ENCODE data around the gene CSTPP1. TPM values are rescaled to one million over a fixed set of nuclear protein-coding genes. Genes with fewer than 3 reads are reported as not detected.
"Not testable (repeated sequence)": the region's sequence is repeated elsewhere in the genome, so short reads cannot be mapped to it uniquely, and the experiment has no call there.

Gene CSTPP1
- total RNA-seq, 1 donor from 2014 or later = 34.3 TPM

- no peak for DNase-seq (ENCODE audit: low read depth)
Observed at GRCh38 chr11:47207459-47207858, 270.9 kb downstream of the CSTPP1 start.

DNA sequence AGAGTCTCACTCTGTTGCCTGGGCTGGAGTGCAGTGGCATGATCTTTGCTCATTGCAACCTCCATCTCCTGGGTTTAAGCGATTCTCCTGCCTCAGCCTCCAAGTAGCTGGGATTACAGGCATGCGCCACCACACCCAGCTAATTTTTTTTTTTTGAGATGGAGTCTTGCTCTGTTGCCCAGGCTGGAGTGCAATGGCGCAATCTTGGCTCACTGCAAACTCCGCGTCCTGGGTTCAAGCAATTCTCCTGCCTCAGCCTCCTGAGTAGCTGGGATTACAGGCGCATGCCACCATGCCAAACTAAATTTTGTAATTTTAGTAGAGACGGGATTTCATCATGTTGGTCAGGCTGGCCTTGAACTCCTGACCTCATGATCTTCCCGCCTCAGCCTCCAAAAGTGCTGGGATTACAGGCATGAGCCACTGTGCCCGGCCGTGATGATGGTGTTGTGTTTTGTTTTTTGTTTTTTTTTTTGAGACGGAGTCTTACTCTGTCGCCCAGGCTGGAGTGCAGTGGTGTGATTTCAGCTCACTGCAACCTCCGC lies 271.5 kb downstream of the CSTPP1 start:
- DNase-seq (ENCODE audit: low read depth) = not testable (repeated sequence)

DNA sequence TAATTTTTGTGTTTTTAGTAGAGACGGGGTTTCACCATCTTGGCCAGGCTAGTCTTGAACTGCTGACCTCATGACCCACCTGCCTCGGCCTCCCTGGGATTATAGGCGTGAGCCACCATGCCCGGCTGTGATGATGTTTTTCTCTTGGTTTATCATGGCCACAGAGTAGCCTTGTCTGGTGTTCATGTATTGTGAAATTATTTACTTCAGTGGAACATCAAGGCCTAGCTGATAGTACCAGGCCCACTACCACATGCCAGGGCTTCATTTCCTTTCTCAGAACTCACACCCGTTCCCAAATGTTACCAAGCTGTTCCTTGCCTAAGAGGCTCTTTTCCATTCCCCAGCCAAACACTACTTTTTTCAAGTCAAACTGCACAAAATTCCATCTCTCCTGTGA lies 272.1 kb downstream of the CSTPP1 start:
- no peak for DNase-seq (ENCODE audit: low read depth)

Other genes starting within 250 kb of the CSTPP1 start
- gene ARHGAP1, start 236.1 kb upstream of the CSTPP1 start, total RNA-seq = 19.4 and 42.6 TPM in 2 replicates
- 4.3 and 7.8 TPM in 2 replicates for gene ZNF408, start 235.7 kb upstream of the CSTPP1 start, total RNA-seq
- gene F2, start 217.5 kb upstream of the CSTPP1 start, total RNA-seq = 1.1 TPM in 1 of 2 replicates, not detected in the other
- gene CKAP5, start 90.5 kb upstream of the CSTPP1 start, total RNA-seq = 56.1 and 97.0 TPM in 2 replicates
- 4.0 and 17.7 TPM in 2 replicates for gene LRP4, start 18.2 kb upstream of the CSTPP1 start, total RNA-seq
- 116 and 242 TPM in 2 replicates for gene ARFGAP2, start 240.1 kb downstream of the CSTPP1 start, total RNA-seq
- 29.8 and 44.6 TPM in 2 replicates for gene PACSIN3, start 249.7 kb downstream of the CSTPP1 start, total RNA-seq

Measured in renal cortical epithelial cell (primary cell).